T-helper 1 cell (primary cell): ENCODE measurements around the gene ZIC5.

Source experiments
- DNase-seq, 5 donors: peaks; one replicate each; pipeline ENCODE4 v3.0.0-alpha.2; 2012 to 2020
- total RNA-seq, 4 donors: gene quantifications; one replicate each; lab custom pipeline; 2026; lab: John Stamatoyannopoulos, UW

Gene ZIC5
- 0 reads per million in 4 donors for total RNA-seq

DNA sequence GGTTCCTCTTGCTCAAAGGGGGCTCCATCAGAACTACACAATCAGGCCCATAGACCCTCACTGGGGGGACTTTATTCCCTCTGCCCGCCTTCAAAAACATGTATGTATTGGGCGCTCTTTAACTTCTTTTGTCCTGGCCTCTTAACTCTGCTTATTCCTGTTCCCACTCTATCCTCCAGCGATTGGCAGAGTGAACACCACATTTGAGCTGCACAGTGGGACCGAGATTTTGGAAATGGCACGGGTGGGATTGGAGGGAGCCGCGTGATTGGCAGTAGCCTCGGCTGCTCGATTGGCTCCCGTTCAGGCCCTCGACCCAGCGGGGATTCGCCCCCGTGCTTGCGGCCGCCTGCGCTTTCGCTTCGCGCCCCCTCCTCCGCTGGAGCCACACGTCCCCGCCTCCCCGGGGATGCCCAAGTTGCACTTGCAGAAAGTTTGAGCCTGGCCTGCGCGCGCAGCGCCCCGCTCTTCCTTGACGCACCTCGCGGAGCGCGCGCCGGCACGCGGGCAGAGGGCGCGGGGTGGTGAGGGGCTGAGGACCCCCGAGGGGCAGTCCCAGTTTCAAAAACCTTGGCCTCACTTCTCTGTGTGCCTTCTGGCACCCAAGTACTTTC lies at the start of gene ZIC5:
ZIC5 (minus strand) TSS at position 192 of the 614 bp plus-strand sequence; CDS start at position 28, 164 bp downstream.
- DNase-seq: no peak

DNA sequence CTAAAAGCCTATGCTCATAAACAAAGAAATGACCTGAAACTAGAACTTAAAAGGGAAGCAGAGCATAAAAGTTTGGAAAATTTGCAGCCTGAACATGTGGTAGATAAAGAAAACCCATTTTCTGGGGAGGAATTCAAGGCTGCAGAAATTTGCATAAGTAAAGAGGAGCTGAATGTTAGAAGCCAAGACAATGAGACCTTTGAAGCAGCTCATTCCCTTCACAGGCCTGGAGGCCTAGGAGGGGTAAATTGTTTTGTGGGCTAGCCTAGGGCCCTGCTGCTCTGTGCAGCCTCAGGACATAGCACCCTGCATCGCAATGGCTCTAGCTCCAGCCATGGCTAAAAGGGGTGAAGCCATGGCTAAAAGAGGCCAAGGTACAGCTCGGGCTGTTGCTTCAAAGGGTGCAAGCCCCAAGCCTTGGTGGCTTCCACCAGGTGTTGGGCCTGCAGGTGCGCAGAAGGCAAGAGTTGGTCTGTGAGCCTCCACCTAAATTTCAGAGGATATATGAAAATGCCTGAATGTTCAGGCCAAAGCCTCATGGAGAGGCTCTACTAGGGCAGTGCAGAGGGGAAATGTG lies 48.3 kb upstream of the ZIC5 start:
- no peak for DNase-seq

DNA sequence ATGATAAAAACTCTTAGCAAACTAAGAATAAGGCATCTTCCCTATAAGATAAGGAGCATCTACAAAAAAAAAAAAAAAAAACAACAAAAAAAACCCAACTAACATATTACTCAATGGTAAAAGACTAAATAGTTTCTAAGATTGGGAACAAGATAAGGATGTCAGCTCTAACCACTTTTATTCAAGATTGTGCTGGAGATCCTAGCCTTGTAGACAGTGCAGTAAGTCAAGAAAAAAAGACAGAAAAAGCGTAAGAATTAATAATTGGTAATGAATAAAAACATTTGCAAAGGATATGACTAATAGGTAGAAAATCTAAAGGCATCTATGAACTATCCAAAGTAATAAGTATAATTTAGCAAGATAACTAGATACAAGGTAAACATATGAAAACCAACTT lies 43.1 kb upstream of the ZIC5 start:
- no peak for DNase-seq

DNA sequence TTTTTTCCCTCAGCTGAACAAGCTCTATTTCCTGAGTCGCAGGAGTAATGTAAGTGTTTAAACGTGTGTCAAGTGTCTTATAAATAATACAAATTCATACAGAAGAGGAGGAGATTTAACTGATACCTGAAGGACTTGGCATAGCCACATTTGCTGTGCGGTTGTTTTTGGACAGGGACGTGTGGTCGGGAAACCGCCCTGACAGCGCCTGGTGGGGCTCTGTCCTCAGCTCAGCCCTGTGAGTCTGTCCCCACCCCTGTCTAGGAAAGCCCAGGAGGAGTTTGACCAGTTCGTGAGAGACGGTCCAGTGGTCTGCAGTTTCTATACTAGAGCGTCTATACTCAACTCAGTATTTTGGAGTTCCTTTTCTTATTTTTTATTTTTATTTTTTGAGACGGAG lies 26.7 kb upstream of the ZIC5 start:
- DNase-seq: no peak

DNA sequence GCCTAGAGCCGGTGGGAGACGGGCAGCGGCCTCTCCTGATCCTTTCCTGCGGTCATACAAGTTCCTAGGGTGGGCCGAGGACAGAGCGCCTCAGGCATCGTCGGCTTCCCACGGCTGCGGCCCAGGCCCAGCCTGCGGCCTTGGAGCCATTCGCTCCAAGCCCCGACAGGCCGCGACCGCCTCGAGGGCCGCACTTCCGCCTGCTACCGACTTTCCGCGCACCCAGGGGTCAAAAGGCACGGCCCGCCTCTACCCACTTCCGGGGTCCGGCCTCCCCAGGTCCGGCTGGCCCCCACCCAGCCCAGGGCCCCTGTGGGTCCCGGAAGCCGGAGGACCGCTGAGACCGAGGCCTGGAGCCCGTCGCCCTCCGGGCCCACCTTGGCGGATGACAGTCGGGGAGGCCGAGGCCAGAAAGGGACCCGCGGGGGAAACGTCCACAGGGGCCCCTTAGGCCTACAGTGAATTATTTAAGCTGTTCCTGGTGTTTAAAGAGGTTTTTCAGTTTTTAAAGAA lies 26.2 kb upstream of the ZIC5 start:
- DNase-seq: no peak

DNA sequence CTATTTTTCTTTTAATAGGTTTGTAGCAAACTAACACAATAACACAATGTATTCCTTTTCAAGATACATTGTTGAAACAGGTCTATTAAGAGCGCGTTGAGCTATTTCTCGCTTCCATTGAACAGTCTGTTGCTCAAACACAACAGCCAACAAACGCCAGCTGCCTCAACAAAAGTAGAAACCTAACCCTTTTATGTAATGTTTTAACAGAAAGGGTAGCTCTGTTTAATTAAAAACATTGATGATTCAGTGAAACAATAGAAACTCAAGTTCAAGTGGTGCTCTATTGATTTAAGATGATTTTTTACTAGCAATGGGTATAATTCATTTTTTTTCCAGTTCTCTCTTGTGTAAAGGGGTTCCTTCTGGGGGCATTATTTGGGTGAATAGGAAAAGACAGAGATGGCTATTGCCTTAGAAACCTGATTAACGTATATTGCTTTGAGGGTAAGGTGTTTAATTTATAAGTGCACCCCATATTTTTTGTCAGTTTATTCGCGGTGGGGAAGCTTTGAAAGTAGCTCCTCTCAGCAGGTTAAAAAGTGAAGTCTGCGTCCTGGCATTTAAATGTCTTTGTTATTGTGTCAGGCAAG lies 24.9 kb upstream of the ZIC5 start:
- DNase-seq: no peak

DNA sequence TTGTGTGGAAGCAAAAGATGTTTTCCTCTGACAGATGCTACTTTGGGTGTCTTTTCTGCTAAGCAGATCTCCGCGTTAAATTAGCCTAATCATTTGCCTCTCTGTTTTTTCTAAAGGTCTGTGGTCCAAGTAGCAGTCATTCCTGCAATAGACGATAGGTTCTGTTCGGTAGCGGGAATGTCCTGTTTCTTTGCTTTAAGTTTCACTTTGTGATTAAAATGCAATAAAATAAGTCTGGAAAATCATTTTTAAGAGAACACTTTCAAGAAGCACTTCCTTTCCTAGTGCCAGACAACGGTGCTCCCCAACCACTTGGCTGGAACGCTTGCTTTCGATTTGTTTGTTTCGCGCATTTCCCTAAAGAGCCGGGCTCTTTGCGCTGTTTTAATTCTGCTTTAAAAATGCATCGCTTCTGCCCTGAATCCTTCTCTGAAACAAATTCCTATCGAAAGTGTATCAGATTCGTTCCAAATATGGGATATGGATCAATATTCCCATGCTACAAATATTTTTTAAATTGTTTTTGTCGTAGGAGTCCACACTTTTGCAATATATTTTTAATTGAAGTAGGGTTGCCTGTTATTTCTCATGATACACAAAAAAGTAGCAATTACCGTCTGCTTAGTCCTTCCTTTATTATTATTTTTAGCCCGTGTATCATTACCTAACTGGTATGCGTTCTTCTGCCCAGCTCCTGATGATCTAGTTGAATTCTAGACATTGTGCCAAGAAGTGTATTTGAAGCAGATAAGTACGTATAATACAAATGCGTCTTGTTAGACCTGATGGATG lies 24.2 kb upstream of the ZIC5 start:
- DNase-seq: no peak

DNA sequence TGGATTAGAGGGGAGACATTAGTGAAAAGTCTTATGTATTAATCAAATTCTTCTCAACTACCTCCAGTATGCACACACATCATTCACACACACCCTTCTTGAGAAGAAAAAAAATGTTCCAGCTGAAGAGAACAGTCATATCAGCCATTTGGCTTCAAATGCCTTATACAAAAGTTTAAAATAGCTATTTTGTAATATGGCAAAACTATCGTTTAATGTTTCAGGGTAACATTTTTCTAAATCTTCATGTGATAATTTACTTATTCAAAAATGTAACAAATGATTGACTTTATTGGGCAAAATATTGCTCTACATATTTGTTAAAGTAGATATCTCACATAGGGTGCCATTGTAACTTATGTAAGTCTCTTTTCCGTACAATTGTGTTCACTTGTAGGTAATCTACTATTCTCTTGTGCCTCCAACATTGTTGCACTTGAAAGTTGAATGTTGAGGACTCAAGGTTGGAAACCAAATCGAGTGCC lies 23.6 kb upstream of the ZIC5 start:
- DNase-seq: no peak

DNA sequence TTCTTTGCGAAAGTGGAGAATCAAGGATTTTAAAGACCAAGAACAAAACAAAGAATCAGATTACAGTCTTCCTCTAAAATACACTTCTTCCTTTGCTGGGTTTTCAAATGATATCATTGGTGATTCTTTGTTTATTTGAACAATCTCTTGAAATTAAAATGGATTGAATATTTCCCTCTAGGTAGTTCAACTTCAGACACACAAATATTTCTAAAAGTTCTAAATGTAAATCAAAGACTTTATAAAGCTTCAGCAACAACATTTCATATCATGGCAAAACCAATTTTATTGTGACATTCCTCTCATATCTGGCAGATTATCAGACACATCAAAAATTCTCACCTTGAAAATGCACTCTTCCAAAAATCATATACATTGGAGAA lies 23.1 kb upstream of the ZIC5 start:
- no peak for DNase-seq

DNA sequence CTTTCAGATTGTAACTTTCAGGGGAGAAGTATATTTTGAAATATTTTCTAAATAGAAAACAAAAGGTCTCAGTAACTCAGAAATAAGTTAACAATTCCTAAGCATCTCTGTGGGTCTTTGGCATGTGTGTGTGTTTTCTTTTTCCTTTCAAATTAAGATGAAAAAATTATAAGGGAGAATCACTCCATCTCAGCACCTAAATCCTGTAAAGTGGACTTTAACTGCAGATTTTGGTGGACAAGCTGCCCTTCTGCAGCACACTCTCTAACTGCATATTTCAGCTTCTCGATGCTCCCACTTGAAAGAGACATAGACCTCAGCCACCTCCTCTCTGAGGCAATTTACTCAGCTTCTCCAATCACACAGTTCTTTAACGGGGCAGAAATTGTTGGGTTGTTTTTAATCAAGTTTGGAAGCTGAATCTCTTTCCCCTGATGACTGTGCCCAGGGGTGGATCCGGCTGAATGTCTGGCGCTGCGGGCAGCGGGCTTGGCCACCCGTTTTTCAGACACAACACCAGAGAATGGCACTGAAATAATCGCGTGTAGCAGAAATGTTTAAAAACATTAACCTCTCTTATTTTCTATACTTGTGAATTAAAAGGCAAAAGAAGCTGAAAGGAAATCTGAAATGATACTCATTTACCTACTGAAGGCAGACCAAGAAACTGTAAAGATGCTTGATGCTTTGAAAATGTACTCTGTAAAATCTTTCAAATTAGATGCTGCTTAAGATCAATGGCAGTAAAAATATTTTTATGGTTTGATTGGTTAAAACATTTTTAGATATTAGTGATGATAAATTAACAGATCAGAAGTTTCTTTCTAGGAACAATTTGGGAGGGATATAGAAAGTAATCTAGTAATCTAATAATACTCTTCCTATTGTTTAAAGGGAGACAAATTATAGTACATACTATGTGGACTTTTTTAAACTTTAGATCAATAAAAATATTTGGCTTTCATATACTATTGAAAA lies 22.4 kb upstream of the ZIC5 start:
- no peak for DNase-seq

DNA sequence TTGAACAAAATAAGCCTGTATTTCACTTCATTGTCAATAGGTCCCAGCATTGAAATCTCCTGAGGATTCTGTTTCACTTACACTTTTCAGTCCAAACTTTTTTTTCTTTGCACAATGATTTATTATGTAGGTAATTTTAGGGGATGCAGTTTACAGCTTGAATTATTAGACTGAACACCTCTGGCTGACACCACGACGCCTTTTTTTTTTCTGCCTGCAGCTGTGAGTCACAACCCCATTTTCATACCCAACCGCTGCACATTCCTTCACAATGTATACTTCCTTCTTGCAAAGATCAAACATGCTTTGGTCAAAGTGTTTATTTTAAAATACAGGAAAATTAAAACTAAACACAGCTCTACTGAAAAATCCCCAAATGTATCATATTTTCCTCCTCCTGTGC lies 21.4 kb upstream of the ZIC5 start:
- DNase-seq: no peak

DNA sequence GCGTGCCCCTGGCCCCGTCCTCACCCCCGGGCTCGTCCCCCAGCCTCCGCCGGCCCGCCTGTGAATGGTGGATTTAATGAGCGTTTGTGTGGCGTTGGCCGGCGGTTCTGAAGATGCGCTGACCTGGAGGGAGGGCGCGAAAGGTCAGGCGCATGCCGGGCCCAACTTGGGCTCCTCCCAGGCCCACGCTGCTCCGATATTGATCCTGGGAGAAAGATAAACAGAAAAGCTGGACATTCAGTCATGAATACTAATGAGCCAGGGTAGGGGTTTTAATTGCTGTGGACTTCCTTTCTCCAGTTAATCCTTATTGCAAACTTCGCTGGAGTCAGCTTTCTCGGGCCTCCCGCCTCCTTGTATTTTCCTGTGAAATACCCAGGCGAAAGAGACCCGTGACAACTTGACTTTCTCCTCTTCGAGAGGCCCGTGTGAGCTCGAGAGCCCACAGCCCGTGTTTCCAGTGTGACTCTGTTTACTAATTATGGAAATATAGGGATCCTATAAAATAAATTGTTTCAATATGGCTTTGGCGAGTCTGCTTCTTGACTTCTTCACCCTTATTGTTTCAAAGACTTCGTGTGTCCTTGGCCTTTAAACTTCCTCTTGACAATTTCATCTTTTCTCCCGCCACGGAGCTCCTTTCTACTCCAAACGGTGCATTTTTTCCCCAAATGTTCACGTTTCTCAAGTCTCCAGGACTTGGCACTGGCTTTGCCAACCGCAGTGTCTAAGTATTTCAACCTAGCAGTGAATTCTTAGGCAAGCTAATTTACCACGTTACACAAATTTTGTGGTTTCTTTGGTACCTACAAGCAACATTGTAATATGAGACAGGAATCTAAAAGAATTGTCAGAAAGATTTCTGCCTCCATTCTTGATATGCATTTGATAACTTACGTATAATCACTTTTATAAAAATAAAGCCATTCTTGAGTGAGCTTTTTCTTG lies 20.5 kb upstream of the ZIC5 start:
- no peak for DNase-seq

DNA sequence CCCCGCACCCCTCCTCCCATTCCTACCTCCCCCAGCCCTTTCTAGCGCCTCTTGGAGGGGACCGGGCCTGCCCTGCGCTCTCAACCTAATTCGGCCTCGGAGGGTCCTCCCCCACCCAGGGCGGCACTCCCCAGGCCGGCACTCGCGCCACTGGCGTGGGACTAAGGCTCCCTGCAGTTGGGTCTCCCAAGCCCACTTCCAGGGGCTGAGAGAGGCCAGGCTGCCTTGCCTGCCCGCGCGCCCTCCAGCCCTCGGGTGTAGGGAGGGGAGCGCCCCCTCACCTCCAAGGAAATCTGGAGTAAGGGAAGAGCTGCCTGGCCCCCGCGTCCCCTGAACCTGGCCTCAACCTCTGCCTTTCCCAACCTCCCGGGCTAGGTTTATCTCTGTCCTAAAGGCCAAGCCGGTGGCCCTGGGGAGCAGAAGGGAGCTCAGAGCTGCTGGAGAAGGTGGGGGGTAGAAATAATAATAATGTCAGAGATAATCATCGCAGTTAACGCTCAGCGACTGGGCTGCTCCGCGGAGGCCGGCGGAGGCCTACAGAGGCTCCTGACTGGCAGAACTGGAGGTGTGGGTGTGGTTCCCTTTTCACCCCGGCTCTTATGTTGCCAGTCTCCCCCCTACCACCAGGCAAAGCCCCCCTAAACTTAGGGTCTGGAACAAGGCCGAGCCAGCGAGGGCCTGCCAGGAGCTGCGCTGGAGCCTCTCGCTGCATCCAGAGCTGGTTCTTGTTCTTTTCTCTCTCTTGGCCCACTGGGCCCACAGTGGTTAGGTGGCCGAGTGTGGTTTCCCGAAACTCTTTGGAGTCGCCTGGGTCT lies 19.7 kb upstream of the ZIC5 start:
- no peak for DNase-seq

DNA sequence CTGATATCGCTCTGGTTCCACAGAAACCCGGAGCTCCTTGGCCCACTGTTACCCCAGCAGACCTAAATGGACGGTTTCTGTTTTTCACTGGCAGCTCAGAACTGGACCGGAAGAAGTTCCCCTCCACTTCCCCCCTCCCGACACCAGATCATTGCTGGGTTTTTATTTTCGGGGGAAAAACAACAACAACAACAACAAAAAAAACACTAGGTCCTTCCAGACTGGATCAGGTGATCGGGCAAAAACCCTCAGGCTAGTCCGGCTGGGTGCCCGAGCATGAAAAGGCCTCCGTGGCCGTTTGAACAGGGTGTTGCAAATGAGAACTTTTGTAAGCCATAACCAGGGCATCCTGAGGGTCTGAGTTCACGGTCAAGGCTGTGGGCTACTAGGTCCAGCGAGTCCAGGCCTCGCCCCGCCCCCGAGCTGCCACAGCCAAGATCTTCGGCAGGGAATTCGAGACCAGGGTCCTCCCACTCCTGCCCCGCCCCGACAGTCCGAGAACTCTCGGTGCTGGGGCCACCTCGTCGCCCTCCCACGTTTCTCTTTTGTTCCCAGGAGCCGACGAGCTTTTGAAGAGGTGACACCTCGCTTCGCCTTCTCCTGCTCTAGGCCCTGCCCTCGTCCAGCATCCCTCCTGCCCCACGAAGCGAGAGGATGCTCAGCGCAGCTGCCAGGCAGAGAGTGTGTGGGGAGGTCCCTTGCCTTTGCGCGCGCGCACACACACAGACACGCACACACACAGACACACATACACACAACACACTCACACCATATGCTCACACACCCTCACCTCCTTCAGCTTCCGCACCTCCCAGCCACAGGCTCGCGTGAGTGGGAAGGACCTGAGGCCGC lies 18.8 kb upstream of the ZIC5 start:
- DNase-seq: no peak

DNA sequence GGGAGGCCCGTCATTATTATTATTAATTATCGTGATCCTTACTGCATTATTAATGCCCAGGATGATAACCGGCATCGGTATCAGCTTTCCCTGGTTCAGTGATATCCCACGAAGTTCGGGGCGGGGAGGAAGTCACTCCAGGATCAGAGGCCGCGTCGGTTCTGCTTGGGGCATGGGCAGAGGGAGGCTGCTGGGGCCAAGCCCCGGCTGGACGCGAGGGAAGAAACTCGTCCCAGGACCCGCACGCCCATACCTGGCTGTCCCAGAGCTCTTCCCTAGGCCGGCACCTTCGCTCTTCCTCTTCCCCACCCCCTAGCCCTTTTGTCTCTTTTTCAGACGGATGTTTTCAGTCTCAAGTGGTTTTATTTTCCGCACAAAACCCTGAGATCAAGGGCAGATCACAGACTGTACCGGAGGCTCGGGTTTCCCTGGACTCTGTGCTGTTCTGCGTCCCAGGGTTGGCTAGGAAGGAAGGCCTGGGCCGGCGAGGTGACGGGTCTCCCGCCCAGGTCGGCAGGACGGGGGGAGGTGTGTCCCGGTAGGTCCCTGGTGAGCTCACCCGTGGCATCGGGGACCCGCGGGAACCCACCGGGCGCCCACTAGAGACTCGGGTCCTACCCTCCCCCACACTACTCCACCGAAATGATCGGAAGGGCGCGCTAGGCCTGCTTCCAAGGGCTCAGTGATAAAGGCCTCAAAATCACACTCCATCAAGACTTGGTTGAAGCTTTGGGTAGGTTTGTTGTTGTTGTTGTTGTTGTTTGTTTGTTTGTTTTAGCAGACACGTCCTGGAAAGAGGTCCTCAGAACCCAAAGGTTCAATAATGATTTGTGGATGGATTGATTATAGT lies 17.9 kb upstream of the ZIC5 start:
- no peak for DNase-seq

DNA sequence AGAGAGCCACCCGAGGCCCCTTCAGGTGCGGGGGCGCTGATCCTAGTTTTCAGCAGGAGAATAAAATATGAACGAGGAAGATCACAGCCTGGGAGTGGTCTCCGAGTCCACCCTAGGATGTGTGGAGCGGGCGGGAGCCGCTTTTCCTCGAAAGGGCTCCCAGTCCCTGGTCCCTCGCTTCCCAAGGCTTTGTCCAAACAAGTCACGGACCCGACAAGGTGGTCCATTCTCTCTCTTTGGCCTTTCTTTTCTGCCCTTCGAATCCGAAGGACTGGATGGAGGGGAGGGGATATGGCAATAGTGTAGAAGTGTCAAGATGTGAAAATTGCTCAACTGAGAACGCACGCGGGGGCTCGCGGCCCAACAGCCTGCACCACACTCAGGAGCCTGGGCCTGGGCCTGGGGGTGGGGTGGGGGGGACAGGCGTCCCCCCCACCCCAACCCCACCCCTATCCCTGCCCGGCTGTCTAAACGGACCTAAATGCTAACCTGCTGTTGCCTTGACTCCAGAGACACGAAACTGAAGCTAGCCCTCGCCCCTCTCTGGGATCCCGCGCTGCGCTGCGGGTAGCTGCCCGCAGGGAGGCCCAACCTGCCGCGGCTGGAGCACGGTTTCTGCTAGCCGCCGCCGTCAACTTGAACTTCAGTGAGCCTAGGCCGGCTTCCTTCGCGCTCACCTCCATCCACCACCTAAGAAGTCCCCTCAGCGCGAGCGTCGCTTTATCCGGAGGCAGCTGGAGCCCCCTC lies 17.1 kb upstream of the ZIC5 start:
- DNase-seq: no peak
